ENCODE data around the gene RXRA.
A peak's percentile ranks its signal among the peaks of the same experiment; 100 is the strongest.

The RXRA gene

GRCh38 chr9:134283111-134283515 lies 43.1 kb upstream of the RXRA start:
- no peaks in the 10 kb centered on the region for H3K79me2 ChIP-seq (ENCODE audit: control insufficient read depth, insufficient read depth, low read length, poor library complexity)
- H3K14ac ChIP-seq (ENCODE audit: low read length), result no peak overlapping the region
- H2BK5ac ChIP-seq (ENCODE audit: low read depth, low read length, poor library complexity), result no peak overlapping the region
- no peak overlapping the region for H3K4me2 ChIP-seq (ENCODE audit: low read length)
- no peak overlapping the region for H2AFZ ChIP-seq (ENCODE audit: insufficient read depth, low read length, poor library complexity)
- no peak overlapping the region for H2BK12ac ChIP-seq (ENCODE audit: low read length)
- H4K8ac ChIP-seq (ENCODE audit: low read depth, low read length), result no peak overlapping the region
- no CpG with 5 or more reads among the region's 23 CpGs for WGBS (ENCODE audit: extremely low coverage, insufficient coverage, insufficient read length)
- H3K79me1 ChIP-seq (ENCODE audit: low read length), result no peaks in the 10 kb centered on the region
- no peak overlapping the region for H3K4ac ChIP-seq (ENCODE audit: low read depth, low read length)
- peaks cover 14% of the 10 kb centered on the region for H3K9me3 ChIP-seq (ENCODE audit: insufficient read depth, low read depth, low read length)
- H3K27ac ChIP-seq (ENCODE audit: low read depth, low read length), result no peak overlapping the region
- H3K9ac ChIP-seq (ENCODE audit: low read length), result no peak overlapping the region
- H3K4me3 ChIP-seq (ENCODE audit: low read depth, low read length), result no peak overlapping the region
- H4K12ac ChIP-seq (ENCODE audit: low read depth, low read length), result no peak overlapping the region
- no peak overlapping the region for H2BK120ac ChIP-seq (ENCODE audit: insufficient read depth, low read length, poor library complexity)
- no peak overlapping the region for H3K23ac ChIP-seq (ENCODE audit: low read length)
- no peak overlapping the region for H2AK5ac ChIP-seq (ENCODE audit: low read length)
- no peaks in the 10 kb centered on the region for H3K4me1 ChIP-seq (ENCODE audit: control insufficient read depth in 1 of 2, insufficient read depth in 2 of 2, low read length in 2 of 2)
- no peak overlapping the region for H4K91ac ChIP-seq (ENCODE audit: low read depth, low read length)
- peak in 1 of 2 donors; percentile 17 for DNase-seq
- H3K27me3 ChIP-seq (ENCODE audit: insufficient read depth, low read length), result no peaks in the 10 kb centered on the region
- H3K36me3 ChIP-seq (ENCODE audit: control insufficient read depth in 1 of 2, insufficient read depth in 2 of 2, low read length in 2 of 2), result no peaks in the 10 kb centered on the region
- H3K18ac ChIP-seq (ENCODE audit: low read length), result no peak overlapping the region

- Histone ChIP-seq H3K4me2 (ENCODE audit: low read length) (no peak overlapping the region), H2BK120ac (ENCODE audit: insufficient read depth, low read length, poor library complexity) (no peak overlapping the region), H3K4me3 (ENCODE audit: low read depth, low read length) (no peak overlapping the region), H3K4me1 (ENCODE audit: control insufficient read depth in 1 of 2, insufficient read depth in 2 of 2, low read length in 2 of 2) (no peaks in the 10 kb centered on the region), H3K27ac (ENCODE audit: low read depth, low read length) (no peak overlapping the region), H3K79me1 (ENCODE audit: low read length) (no peaks in the 10 kb centered on the region), H3K79me2 (ENCODE audit: control insufficient read depth, insufficient read depth, low read length, poor library complexity) (no peaks in the 10 kb centered on the region), H4K8ac (ENCODE audit: low read depth, low read length) (no peak overlapping the region), H4K12ac (ENCODE audit: low read depth, low read length) (no peak overlapping the region), H3K14ac (ENCODE audit: low read length) (no peak overlapping the region), H3K36me3 (ENCODE audit: control insufficient read depth in 1 of 2, insufficient read depth in 2 of 2, low read length in 2 of 2) (no peaks in the 10 kb centered on the region), H3K23ac (ENCODE audit: low read length) (no peak overlapping the region), H2BK5ac (ENCODE audit: low read depth, low read length, poor library complexity) (no peak overlapping the region), H2BK12ac (ENCODE audit: low read length) (no peak overlapping the region), H2AFZ (ENCODE audit: insufficient read depth, low read length, poor library complexity) (no peak overlapping the region), H2AK5ac (ENCODE audit: low read length) (no peak overlapping the region), H3K9ac (ENCODE audit: low read length) (no peak overlapping the region), H3K9me3 (ENCODE audit: insufficient read depth, low read depth, low read length) (peaks cover 10% of the 10 kb centered on the region), H3K4ac (ENCODE audit: low read depth, low read length) (no peak overlapping the region), H4K91ac (ENCODE audit: low read depth, low read length) (no peak overlapping the region), H3K18ac (ENCODE audit: low read length) (no peak overlapping the region), H3K27me3 (ENCODE audit: insufficient read depth, low read length) (no peaks in the 10 kb centered on the region)
- WGBS (ENCODE audit: extremely low coverage, insufficient coverage, insufficient read length), result no CpG with 5 or more reads among the region's 15 CpGs
- no peak for DNase-seq
These were observed 42.5 kb upstream of the RXRA start for GRCh38 chr9:134283692-134284265.

- Histone ChIP-seq H3K4me2 (ENCODE audit: low read length) (no peak overlapping the region), H2BK5ac (ENCODE audit: low read depth, low read length, poor library complexity) (no peak overlapping the region), H2BK120ac (ENCODE audit: insufficient read depth, low read length, poor library complexity) (no peak overlapping the region)
These were observed 42.0 kb upstream of the RXRA start for GRCh38 chr9:134284273-134284672.

DNA sequence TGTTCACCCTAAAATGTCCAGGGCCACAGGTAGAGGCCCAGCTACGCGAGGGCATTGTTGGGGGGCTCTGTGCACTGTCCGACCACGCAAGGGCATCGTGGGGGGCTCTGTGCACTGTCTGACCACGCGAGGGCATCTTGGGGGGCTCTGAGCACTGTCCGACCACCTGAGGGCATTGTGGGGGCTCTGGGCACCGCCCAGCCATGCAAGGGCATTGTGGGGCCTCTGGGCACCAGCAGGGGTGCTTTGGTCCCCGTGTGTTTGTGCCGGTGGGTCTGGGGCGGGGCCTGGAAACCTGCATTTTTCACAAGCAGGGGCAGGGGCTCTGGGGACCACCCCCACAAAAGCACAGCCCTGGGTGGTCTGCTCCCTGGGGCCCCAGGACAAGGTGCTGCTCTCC lies 41.5 kb upstream of the RXRA start:
- H3K9me3 ChIP-seq (ENCODE audit: insufficient read depth, low read depth, low read length), result peaks cover 2% of the 10 kb centered on the region
- no CpG with 5 or more reads among the region's 12 CpGs for WGBS (ENCODE audit: extremely low coverage, insufficient coverage, insufficient read length)

More at GRCh38 chr9:134284273-134284672, 42.0 kb upstream of the RXRA start:
- no peak overlapping the region for H3K9ac ChIP-seq (ENCODE audit: low read length)
- no peak overlapping the region for H3K14ac ChIP-seq (ENCODE audit: low read length)
- H2BK12ac ChIP-seq (ENCODE audit: low read length), result no peak overlapping the region
- no peak overlapping the region for H3K23ac ChIP-seq (ENCODE audit: low read length)
- H4K8ac ChIP-seq (ENCODE audit: low read depth, low read length), result no peak overlapping the region
- H3K18ac ChIP-seq (ENCODE audit: low read length), result no peak overlapping the region
- no peak for DNase-seq
- peaks cover 5% of the 10 kb centered on the region for H3K9me3 ChIP-seq (ENCODE audit: insufficient read depth, low read depth, low read length)
- no peaks in the 10 kb centered on the region for H3K4me1 ChIP-seq (ENCODE audit: control insufficient read depth in 1 of 2, insufficient read depth in 2 of 2, low read length in 2 of 2)
- H3K79me1 ChIP-seq (ENCODE audit: low read length), result no peaks in the 10 kb centered on the region
- no peak overlapping the region for H4K91ac ChIP-seq (ENCODE audit: low read depth, low read length)
- H3K27me3 ChIP-seq (ENCODE audit: insufficient read depth, low read length), result no peaks in the 10 kb centered on the region
- no peak overlapping the region for H3K27ac ChIP-seq (ENCODE audit: low read depth, low read length)
- no peak overlapping the region for H3K4ac ChIP-seq (ENCODE audit: low read depth, low read length)
- no peaks in the 10 kb centered on the region for H3K79me2 ChIP-seq (ENCODE audit: control insufficient read depth, insufficient read depth, low read length, poor library complexity)
- no peaks in the 10 kb centered on the region for H3K36me3 ChIP-seq (ENCODE audit: control insufficient read depth in 1 of 2, insufficient read depth in 2 of 2, low read length in 2 of 2)
- no peak overlapping the region for H2AK5ac ChIP-seq (ENCODE audit: low read length)
- H3K4me3 ChIP-seq (ENCODE audit: low read depth, low read length), result no peak overlapping the region
- no peak overlapping the region for H4K12ac ChIP-seq (ENCODE audit: low read depth, low read length)
- H2AFZ ChIP-seq (ENCODE audit: insufficient read depth, low read length, poor library complexity), result no peak overlapping the region
- no CpG with 5 or more reads among the region's 9 CpGs for WGBS (ENCODE audit: extremely low coverage, insufficient coverage, insufficient read length)

More for the DNA sequence above, 41.5 kb upstream of the RXRA start:
- Histone ChIP-seq H4K12ac (ENCODE audit: low read depth, low read length) (no peak overlapping the region), H3K23ac (ENCODE audit: low read length) (no peak overlapping the region), H2BK12ac (ENCODE audit: low read length) (no peak overlapping the region), H3K79me2 (ENCODE audit: control insufficient read depth, insufficient read depth, low read length, poor library complexity) (no peaks in the 10 kb centered on the region), H3K36me3 (ENCODE audit: control insufficient read depth in 1 of 2, insufficient read depth in 2 of 2, low read length in 2 of 2) (no peaks in the 10 kb centered on the region), H2BK120ac (ENCODE audit: insufficient read depth, low read length, poor library complexity) (no peak overlapping the region), H4K91ac (ENCODE audit: low read depth, low read length) (no peak overlapping the region), H3K4me1 (ENCODE audit: control insufficient read depth in 1 of 2, insufficient read depth in 2 of 2, low read length in 2 of 2) (no peaks in the 10 kb centered on the region), H2BK5ac (ENCODE audit: low read depth, low read length, poor library complexity) (no peak overlapping the region), H3K9ac (ENCODE audit: low read length) (no peak overlapping the region), H3K4me2 (ENCODE audit: low read length) (no peak overlapping the region), H2AFZ (ENCODE audit: insufficient read depth, low read length, poor library complexity) (no peak overlapping the region), H3K27ac (ENCODE audit: low read depth, low read length) (no peak overlapping the region), H4K8ac (ENCODE audit: low read depth, low read length) (no peak overlapping the region), H3K18ac (ENCODE audit: low read length) (no peak overlapping the region), H3K4ac (ENCODE audit: low read depth, low read length) (no peak overlapping the region), H3K79me1 (ENCODE audit: low read length) (no peaks in the 10 kb centered on the region), H3K4me3 (ENCODE audit: low read depth, low read length) (no peak overlapping the region), H2AK5ac (ENCODE audit: low read length) (no peak overlapping the region), H3K14ac (ENCODE audit: low read length) (no peak overlapping the region), H3K27me3 (ENCODE audit: insufficient read depth, low read length) (no peaks in the 10 kb centered on the region)
- no peak for DNase-seq

Data from trophoblast cell (in vitro differentiated cells and primary cell).